ENCODE measurements around the gene ERC2. TPM values are rescaled to one million over a fixed set of nuclear protein-coding genes. Genes with fewer than 3 reads are reported as not detected.

Gene ERC2
- total RNA-seq, 4 donors from 2014 or later: 0.81 to 2.9 (median 1.6) TPM

DNA sequence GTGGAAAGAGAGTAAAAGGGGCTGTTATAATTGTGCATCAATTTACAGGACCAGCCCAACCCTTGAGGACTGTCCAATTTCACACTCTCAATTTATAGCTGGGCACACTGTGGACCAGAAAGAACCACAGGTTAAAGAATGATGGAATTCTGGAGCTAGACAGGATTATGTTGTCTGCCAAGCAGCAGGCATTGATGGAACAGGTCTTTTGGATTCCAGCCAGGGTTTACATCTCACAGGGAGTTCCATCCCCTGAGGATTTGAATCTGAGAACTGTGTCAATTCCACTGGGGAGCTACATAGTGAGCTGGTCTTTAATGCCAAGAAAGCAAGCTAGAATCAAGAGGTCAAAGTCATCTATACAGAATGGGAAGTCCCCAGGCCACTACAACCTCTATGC, 591.7 kb downstream of the ERC2 start:
- H3K27ac ChIP-seq: no peak overlapping the region
- H3K36me3 ChIP-seq: no peaks in the 10 kb centered on the region
- no peaks in the 10 kb centered on the region for H3K27me3 ChIP-seq
- TF ChIP-seq, protein P1, sequence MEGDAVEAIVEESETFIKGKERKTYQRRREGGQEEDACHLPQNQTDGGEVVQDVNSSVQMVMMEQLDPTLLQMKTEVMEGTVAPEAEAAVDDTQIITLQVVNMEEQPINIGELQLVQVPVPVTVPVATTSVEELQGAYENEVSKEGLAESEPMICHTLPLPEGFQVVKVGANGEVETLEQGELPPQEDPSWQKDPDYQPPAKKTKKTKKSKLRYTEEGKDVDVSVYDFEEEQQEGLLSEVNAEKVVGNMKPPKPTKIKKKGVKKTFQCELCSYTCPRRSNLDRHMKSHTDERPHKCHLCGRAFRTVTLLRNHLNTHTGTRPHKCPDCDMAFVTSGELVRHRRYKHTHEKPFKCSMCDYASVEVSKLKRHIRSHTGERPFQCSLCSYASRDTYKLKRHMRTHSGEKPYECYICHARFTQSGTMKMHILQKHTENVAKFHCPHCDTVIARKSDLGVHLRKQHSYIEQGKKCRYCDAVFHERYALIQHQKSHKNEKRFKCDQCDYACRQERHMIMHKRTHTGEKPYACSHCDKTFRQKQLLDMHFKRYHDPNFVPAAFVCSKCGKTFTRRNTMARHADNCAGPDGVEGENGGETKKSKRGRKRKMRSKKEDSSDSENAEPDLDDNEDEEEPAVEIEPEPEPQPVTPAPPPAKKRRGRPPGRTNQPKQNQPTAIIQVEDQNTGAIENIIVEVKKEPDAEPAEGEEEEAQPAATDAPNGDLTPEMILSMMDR (IDR thresholded peaks at IDR 0.05): no peak
- TF ChIP-seq EP300 (IDR thresholded peaks at IDR 0.05) (no peak), POLR2A (IDR thresholded peaks at IDR 0.05) (no peak), POLR2AphosphoS5 (IDR thresholded peaks at IDR 0.05) (no peak)
- no peaks in the 10 kb centered on the region for H3K9me3 ChIP-seq
- H3K4me1 ChIP-seq: peaks cover 0 to 7% (median 0%) of the 10 kb centered on the region in 3 donors
- H3K4me3 ChIP-seq: no peak overlapping the region
- ATAC-seq: no peak

DNA sequence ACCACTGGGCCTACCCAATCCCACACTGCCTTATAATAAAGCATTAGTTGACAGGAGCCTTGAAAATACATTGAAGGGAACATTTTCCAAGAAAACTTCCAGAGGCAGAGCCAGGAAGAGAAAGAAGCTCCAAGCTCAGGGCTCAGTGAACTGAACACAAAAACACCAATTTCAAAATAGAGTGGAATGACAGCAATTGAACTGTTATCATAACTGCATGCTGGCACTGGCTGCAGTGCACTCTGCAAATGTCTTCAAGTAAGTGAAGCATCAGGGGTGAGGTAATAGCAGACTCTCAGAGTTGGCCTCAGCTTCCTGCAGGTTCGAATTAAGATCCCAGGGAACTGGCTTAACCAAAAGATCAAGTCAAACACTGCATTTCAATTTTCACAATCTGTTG, 593.2 kb downstream of the ERC2 start:
- H3K9me3 ChIP-seq: no peaks in the 10 kb centered on the region
- H3K27ac ChIP-seq: no peak overlapping the region
- H3K36me3 ChIP-seq: no peaks in the 10 kb centered on the region
- 88% methylated on average over 1 of the region's 1 CpG; no CpG with 5 or more reads in 1 of the 2 donors for WGBS, 2 donors (ENCODE audit: low coverage in 1 of 2)
- H3K27me3 ChIP-seq: no peaks in the 10 kb centered on the region
- TF ChIP-seq POLR2AphosphoS5 (IDR thresholded peaks at IDR 0.05): no peak
- no peak for TF ChIP-seq POLR2A (IDR thresholded peaks at IDR 0.05)
- no peak for TF ChIP-seq EP300 (IDR thresholded peaks at IDR 0.05)
- TF ChIP-seq, protein P1 (IDR thresholded peaks at IDR 0.05): no peak
- ATAC-seq: no peak
- H3K4me1 ChIP-seq: peaks cover 0 to 7% (median 0%) of the 10 kb centered on the region in 3 donors
- no peak overlapping the region for H3K4me3 ChIP-seq

DNA sequence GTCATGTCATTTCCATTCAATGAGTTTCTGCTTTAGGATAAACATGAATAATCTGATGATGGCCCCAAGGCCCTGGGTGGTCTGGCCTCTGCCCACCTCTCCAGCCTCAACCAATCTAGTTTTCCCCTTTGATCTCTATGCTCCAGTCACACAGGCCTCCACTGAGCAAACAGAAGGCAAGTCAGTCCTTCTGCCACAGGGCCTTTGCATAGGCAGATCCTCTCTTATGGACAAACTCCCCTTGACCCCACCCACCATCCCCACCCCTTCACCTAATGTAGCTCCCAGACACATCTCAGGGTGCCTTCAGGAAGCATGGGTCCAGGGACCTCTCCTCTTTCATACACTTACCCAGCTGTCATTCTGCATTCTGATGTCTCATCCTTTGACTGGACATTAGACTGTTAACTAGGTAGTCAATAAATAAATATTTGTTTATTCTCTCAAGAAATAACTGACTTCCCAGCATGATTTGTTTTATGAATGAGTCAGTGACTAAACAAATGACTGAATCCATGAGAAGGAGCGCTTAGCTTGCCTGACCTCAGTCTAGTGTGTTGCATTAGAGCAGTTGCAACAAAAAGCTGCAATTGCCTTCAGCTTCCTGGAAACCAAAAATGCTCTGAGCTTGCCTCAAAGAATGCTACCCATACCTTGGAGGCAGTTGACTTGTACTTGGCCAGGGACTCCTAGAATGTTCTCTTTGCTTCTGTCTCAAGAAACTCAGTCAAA, 594.6 kb downstream of the ERC2 start:
- Histone ChIP-seq H3K4me3 (no peak overlapping the region), H3K27ac (no peak overlapping the region), H3K4me1 (no peaks in the 10 kb centered on the region), H3K27me3 (no peaks in the 10 kb centered on the region), H3K36me3 (no peaks in the 10 kb centered on the region), H3K9me3 (no peaks in the 10 kb centered on the region)
- no peak for ATAC-seq
- WGBS, 2 donors (ENCODE audit: low coverage in 1 of 2): 83 to 89% methylated on average over 1 of the region's 1 CpG
- TF ChIP-seq POLR2A (IDR thresholded peaks at IDR 0.05) (no peak), EP300 (IDR thresholded peaks at IDR 0.05) (no peak), POLR2AphosphoS5 (IDR thresholded peaks at IDR 0.05) (no peak)
- TF ChIP-seq, protein P1 (IDR thresholded peaks at IDR 0.05): no peak

DNA sequence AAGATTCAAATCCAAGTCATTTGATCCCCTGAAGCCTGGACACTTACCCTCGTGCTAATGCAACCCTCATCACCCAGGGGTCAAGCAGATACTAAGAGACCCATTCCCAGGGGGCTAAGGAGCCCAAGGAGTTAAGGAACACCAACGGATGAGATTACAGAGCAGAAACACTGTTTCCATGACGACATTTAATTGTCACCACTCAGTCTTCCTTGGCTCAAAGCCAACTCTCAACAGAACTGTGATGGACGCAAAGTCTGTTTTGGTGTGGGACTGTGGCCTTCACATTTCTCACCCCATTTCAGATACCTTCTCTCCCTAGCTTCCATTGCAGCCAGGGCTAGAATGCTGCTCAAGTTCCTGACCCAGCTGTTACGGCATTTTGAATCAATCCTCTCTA, 597.7 kb downstream of the ERC2 start:
- Histone ChIP-seq H3K9me3 (no peaks in the 10 kb centered on the region), H3K36me3 (no peaks in the 10 kb centered on the region), H3K27me3 (no peaks in the 10 kb centered on the region), H3K4me3 (no peak overlapping the region), H3K27ac (no peak overlapping the region), H3K4me1 (no peaks in the 10 kb centered on the region)
- no peak for TF ChIP-seq POLR2AphosphoS5 (IDR thresholded peaks at IDR 0.05)
- TF ChIP-seq, protein P1 (IDR thresholded peaks at IDR 0.05): no peak
- TF ChIP-seq EP300 (IDR thresholded peaks at IDR 0.05): no peak
- TF ChIP-seq POLR2A (IDR thresholded peaks at IDR 0.05): no peak
- ATAC-seq: no peak
- WGBS, 2 donors (ENCODE audit: low coverage in 1 of 2): 66% methylated on average over 5 of the region's 5 CpGs; no CpG with 5 or more reads in 1 of the 2 donors

DNA sequence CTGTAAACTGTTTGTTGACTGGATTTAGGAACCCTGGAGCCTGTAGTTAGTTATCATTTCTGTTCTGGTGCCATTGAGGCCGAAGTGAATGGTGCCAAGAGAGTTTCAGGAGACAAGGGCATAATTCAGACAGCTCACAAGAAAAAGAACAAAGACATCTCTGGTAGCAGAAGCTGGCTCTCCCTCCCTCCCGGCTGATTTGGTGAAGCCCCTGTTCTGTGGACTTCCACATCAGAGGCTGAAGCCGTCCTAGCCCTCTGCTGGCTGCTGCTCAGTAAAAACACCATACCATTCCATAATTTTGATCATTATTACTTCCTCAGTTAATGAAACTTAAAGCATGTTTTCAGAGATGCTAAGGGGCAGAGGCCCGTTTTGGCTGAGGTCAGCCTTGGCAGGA, 599.9 kb downstream of the ERC2 start:
- Histone ChIP-seq H3K4me3 (no peak overlapping the region), H3K27ac (no peak overlapping the region), H3K9me3 (no peaks in the 10 kb centered on the region), H3K36me3 (no peaks in the 10 kb centered on the region), H3K4me1 (no peaks in the 10 kb centered on the region), H3K27me3 (no peaks in the 10 kb centered on the region)
- WGBS, 2 donors (ENCODE audit: low coverage in 1 of 2): 44 to 64% methylated on average over 2 to 3 of the region's 4 CpGs
- no peak for ATAC-seq
- TF ChIP-seq POLR2A (IDR thresholded peaks at IDR 0.05): no peak
- TF ChIP-seq, protein P1 (IDR thresholded peaks at IDR 0.05): no peak
- TF ChIP-seq POLR2AphosphoS5 (IDR thresholded peaks at IDR 0.05): no peak
- no peak for TF ChIP-seq EP300 (IDR thresholded peaks at IDR 0.05)
